NCI-H146 (cell line): ENCODE measurements around the gene HTR2B.
"Not testable (repeated sequence)": the region's sequence is repeated elsewhere in the genome, so short reads cannot be mapped to it uniquely, and the experiment has no call there.

Experiments
- DNase-seq: peaks from one replicate; lab custom pipeline; 2025; lab: John Stamatoyannopoulos, UW

HTR2B gene

DNA sequence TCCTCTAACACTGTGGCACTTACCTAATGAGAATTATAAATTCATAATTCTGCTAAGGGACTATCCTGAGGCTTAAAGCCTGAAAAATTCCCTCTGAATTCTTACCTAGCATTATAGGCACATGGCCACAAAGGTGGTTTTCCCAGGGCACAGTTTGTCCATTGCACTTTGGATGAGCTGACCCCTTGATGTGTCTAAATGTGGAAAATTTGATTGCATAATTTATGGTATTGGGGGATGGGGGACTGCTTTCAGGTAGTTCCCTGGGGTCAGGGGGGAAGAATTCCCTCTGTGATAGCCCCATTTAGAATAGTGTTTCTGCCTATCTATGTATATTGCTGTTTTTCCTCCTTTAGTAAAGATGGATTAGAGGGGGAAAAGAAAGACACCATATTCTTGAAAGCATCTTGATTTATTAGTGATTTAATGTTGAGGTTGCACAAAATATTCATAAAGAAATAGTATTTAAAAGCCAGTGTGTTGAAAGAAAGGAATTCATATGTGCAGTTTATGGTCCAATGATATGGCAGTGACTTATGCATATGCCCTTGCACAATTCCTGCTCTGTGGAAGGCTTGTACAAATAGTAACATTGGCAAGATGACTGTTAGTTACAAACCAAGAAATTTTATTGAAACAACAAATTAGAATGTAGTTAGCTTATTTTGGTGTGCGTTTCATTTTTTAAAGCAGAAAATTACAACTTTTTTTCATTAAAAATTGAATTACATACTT lies 8.7 kb upstream of the HTR2B start:
- DNase-seq = no peak

DNA sequence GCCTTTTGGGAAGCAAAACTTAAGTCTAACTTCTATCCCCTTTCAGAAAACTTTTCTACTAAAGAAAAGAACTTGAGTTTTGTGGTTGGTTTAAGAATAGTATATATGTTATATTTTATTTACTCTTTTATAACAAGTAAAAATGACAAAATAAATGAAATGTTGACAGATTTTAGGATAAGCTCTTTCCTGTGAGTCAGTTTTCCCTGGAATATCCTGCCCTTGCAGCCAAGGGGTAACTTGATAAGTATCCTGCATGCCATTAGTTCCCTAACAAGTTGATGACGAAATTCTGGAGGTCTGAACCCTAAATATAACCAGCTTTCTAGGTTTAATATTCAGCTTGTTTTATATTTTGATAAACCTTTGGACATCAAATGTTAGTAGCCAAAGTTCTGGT lies 7.3 kb upstream of the HTR2B start:
- no peak for DNase-seq

DNA sequence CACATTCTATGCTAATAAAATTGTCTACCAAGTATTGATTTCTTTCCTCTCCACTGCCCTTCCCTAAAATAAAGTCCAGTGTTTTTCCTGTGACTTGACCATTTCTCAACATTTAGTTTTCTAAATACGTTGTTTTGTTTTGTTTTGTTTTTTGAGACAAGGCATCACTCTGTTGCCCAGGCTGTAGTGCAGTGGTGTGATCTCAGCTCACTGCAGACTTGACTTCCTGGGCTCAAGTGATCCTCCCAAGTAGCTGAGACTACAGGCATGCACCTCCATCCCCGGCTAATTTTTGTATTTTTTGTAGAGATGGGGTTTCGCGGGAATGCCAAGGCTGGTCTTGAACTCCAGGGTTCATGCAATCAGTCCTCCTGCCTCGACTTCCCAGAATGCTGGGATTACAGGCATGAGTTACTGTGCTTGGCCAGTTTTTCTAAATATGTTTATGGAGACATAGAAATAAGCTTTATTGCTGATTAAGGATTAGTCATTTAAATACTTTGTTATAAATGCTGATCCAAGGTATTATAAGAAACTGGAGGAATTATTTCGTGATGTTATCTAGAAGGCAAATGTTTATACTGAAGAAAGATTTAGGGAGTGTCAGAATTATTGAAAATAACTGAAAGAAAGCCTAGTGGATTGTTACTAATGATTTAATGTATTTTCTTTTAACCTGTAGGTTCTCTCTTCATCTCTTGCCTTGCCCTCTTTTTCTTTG lies 5.7 kb upstream of the HTR2B start:
- DNase-seq = no peak

DNA sequence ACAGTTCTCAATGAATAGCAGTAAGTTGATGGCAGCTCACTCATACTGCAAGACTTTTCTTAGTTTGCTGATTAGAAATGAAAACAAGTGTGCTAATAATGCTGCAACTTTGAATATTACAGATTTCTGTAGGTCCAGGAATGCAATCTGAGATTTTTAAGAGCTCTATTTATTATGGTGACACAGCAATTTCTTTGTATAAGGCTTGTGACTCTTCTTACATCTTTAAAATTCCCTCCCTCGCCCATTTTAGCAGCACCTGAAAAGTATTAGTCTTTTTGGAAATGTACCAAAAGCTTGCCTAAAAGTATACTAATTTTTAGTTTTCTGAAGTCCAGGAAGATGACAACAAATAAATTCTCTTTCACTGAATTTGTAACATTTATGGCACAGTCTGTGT lies 4.4 kb upstream of the HTR2B start:
- DNase-seq = no peak

DNA sequence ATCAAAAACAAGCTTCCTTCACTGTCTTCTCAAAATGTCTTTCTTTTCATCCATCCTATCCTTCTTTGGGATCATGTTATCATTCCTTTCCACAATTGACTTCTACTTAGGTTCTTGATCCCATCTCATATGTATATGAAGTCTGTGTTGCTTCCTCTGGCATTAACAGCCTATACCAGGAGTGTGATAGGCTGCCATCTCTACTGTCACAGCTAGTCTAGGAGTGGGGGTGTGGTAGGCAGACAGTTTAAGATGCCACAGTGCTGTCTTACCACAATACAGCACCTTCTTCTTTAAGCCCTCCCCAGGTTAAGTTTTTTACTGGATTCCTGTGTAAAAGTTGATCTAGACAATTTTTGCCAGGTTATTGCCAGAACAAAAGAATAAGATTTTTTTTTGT lies 3.7 kb upstream of the HTR2B start:
- DNase-seq = no peak

DNA sequence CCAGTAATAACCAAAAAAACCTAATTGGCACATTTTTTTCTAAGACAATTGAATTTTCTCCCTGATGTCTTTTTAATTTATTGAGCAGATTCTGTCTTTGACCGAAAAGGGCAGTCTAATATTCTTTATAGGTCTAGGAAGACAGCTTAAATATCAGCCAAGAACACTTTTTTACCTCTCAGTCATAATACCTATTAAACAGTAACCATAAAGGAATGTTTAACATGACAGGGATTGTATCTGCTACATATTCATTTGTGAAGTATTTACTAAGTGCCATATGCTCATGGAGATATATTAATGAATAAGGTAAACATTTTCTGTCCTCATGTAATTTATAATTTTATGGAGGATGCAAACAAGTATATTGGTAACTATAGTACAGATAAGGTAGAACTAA lies 3.1 kb upstream of the HTR2B start:
- no peak for DNase-seq

DNA sequence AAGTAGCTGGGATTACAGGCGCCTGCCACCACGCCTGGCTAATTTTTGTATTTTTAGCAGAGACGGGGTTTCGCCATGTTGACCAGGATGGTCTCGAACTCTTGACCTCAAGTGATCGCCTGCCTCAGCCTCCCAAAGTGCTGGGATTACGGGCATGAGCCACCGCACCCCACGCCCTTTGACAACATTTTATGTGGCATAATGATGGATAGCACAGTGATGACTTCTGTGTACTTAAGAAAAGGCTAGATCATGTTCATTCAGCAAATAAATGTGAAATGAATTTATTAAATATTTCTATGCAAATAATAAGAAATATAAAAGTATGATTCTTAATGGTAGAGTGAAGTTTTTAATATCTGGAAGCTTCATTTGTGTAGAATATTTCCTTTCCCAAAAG lies 2.6 kb upstream of the HTR2B start:
- DNase-seq = no peak

DNA sequence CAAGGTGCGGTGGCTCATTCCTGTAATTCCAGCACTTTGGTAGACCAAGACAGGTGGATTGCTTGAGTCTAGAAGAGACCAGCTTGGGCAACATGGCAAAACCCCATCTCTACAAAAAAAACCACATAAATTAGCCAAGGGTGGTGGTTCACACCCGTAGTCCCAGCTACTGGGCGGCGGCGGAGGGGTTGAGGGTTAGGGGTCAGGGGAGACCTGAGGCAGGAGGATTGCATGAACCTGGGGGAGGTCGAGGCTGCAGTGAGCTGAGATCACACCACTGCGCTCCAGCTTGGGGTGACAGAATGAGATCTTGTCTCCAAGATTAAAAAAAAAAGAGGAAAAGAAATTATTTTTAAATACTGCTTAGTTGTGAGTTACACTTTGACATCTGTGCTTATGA lies 1.3 kb upstream of the HTR2B start:
- no peak for DNase-seq

DNA sequence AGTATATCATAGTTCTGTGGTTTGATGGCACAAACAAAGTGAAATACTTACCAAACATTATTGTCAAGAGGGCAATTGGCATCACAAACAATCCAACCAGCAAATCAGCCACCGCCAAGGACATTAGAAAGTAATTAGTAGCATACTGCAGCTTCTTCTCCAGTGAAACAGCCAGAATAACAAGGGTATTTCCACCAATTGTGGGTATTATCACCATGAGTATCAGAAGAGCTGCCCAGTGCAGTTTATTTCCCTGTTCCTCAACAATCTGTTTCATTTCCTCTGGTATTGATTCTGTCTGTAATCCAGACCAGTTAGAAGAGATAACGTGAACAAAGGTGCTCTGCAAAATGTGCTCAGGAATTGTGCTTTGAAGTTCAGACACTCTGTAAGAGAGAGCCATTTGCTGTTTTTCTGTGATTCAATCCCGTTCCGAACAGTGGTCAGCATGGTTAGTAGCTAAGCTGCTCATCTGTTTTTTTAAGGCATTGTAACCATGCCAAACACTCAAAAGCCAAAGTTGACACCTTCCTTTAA lies 1.4 kb downstream of the HTR2B start:
- DNase-seq = no peak

DNA sequence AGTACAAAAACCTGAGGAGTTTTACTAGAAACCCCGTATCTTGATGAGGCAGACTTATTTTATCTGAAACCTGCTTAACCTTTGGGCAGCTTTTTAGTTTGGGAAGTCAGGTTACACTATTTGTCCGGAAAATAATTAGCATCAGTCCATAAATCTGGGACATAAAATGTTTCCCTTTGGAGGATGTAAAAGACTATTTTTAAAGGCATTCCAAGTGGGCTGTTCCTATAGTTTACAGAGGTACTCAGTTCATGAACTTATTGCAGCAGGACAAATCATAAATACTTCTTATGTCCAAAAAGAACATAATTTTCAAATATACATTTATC lies 6.3 kb downstream of the HTR2B start:
- no peak for DNase-seq

DNA sequence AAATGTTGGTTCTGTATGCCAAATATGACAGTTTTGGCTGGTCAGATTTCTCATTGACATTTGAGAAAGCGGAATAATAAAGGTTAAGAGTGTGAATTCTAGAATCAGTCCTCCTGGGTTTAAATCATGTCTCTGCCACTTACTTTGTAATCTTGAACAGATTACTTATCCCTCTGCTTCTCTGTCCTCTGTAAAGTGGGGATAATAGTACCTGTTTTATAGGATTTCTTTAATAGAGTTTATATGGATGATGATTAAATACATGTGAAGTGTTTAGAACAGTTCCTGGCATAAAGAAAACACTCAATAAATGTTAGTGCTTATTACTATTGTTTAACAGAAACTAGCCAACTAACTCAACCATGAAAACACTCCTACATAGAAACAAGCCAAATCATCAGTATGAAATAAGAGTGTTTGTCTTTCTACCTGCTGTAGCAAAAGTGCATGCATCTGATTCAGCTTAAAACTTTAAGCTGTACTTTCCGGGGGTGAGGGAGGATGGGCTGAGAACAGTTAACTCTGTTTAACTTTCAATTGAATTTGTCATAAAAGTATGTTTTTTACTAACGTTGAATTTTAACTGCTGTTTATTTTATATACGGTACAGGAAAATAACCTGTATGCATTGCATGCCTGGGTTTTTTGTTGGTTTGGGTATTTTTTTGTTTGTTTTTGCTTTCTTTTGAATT lies 6.8 kb downstream of the HTR2B start:
- DNase-seq = no peak

DNA sequence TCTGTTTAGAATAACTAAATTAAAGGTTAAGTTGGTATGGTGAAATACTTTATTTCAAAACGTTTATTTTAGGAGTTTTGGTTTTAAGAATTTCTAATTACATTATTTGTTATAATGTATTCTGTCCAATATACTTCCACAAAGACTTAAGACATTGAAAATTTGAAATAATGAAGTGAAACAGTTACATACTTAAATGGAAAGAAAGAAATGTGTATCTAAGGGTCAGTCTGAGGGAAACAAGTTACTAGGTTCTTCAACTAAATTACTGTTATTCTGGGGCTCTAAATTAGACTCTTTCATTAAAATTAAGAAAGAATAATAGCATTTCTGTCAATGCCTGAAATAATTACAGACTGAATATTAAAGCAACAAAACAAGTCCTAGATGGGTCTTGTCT lies 7.7 kb downstream of the HTR2B start:
- no peak for DNase-seq

DNA sequence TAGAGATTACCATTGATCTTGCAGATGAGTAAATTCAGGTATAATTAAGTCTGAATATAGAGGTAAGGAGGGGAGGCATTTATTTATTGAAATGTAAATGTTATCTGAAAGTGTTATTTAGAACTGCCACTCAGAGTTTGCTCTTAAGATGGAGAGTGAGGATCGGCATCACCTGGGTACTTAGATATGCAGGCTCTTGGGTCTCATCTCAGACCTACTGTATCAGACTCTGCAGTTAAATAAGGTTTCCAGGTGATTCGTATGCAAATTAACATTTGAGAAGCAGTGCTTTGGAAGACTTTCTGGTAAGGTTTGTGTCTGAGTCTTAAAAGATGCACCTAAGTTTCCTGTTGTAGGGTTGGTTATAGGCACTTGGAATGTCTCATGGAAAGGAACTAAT lies 9.2 kb downstream of the HTR2B start:
- no peak for DNase-seq

DNA sequence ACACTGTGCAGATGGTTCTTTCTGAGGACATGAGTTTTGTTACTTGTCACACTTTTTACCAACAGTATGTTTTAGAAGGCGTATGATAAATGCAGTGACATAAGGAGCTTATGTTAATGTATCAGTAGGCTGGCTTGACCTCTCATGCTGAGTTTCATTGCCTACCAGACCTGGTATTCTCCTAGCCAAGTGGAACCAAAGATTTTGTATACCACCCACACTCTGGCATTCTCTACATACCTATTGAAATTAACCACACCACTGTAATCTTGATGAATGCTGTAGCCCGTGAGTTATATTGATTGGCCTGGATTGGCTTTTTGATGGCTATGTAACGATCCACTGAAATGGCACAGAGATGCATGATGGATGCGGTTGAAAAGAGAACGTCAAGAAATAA lies 11.4 kb downstream of the HTR2B start:
- DNase-seq = no peak

DNA sequence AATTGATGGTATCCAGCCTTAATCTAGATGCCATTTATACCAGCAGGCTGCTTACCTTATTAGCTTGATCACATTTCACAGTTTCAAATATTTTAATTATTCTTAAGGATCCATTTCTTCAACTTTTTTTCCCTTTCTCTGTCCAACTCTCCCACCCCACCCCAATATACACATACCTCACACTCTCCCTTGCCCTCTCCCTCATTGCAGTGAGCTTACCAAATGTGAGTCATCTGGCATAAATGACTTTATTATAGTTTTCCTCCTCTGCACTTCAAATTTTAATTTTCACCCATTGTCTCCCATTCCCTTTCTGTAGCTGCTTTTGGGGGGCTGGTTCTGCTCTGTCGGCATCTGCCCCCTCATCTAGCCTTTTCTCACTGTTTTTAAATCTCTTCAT lies 12.9 kb downstream of the HTR2B start:
- DNase-seq = no peak

DNA sequence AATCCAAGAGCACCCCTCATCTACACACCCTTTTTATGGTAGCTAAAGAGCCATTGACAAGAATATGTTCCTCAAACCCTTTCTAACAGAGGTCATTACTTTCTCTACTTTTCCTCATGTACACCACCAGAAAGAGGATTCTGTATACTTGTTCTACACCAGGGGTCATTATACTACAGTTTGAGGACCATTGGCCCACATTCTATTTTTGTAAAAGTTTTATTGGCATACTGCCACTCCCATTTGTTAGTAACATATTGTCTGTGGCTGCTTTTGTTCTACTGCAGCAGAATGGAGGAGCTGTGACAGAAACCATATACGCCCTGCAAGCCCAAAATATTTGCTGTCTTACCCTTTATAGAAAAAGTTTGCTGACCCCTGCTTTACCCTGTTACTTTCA lies 14.3 kb downstream of the HTR2B start:
- DNase-seq = no peak

DNA sequence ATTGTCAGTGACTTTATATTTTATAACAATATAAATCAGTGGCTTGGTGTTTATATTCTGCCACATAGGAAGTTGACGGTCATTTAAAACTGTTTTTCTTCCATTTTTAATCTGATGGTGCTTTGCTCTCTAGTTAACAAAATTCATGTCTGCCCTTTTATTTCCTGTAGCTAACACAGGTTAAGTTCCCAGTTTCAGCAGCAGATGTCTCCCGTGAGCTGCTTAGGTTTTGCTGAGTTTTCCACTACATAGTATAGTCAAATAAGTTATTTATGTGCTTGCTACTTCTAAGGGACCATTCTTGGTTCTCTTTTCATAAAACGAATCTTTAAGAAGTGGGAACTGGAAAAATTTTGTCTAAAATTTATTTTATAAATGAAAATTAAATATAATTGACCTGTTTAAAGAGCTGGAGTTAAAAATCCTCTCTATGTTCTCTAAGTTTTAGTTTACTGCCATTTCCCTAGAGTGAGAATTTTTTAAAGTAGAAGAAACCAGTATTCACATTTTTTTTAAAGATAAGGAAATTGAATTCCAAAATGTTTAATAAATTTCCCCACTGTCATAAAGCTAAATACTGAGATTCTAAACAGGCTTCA lies 20.6 kb downstream of the HTR2B start:
- no peak for DNase-seq

DNA sequence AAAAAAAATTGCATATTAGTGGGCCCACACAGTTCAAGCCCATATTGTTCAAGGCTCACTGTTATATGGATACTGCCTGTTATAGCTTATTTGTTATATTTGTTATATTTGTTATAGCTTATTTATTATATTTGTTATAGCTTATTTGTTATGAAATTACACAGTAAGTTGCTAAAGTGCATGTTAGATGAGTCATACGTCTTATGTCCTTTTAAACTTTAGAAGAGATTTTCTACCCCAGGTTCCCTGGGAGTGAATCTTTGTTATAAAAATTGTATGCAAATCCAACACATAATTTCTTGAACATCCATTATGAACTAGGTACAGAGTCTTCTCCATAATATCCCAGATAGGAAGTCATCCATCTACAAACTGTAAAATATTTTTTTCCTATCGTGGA lies 22.1 kb downstream of the HTR2B start:
- DNase-seq = no peak

DNA sequence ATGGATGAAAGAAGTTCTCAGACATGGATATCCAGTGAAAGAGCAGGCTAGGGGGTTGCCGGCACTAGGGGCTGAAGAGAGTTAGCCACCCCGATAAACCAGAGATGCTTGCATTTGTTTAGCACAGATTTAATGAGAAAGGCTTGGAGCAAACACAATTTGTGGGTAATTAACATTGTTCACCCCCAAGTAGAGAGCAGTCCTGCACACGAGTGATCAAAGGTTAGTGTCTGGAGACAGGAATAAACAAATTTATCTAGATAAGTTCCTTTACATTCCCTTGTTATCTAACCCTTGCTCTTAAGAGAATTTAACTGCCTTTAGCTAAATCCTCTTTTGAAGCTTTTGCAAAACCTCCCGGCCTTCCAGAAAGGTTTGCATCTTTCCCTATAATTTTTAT lies 23.9 kb downstream of the HTR2B start:
- DNase-seq = no peak

DNA sequence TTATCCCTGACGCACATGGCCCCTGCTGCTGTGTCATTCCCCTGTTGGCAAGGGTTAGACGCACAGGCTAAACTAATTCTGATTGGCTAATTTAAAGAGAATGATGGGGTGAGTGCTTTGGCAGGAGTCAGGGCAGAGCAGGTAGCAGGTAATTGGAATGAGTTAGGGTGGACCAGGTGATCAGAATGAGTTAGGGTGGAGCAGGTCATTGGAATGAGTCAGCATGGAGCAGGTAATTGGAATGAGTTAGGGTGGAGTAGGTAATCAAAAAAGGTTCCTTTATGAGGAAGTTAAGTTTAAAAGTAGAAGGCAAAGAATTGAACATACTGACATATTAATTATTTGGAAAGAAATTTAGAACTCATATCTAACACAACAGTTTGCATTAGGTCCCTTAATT lies 24.5 kb downstream of the HTR2B start:
- not testable (repeated sequence) for DNase-seq

DNA sequence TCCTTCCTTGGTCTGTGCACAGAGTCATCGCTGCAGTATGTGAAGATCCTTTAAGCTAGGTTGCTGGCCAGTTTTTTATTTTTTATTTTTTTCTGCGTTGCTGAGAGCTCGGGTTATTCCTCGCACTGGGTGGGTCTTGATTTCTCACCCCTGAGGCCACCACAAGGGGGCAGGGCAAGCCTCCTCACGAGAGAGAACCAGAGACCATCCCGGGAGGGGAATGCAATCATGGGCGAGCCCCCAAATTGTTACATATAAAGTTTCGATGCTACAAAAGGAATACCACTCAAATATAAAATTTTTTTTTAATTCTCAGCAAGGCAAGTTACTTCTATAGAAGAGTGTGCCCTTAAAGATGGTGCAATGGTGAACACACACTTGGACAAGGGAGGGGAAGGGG lies 24.9 kb downstream of the HTR2B start:
- DNase-seq = no peak

DNA sequence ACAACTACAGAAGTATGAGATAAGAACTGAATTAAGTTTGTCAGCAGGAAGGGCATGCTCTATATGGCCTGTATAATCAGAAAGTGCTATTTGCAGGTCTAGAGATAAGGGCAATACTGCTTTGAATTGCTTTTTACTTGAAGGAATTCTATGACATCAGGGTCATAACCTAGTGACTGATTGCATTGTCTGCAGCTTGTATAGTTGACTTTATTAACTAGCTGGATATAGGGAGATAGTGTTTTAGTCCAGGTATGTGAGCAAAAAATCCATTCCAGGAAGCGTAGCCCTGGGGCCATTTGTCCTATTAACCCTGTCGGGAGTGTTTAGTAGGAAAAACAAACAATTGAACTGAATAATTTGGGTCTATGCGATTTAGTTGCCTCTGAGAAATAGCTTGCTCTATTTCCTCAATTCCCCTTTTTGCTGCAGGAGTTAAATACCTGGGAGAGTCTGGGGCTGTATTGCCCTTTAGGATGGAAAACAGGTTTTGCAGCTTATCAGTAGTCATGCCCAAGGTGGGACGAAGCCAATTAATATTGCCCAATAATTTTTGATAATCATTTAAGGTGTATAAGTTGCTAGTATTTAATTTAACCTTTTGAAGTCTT lies 30.0 kb downstream of the HTR2B start:
- no peak for DNase-seq
